ENCODE results near the gene SLC6A18.
"Not testable (repeated sequence)": the region's sequence is repeated elsewhere in the genome, so short reads cannot be mapped to it uniquely, and the experiment has no call there.

The SLC6A18 gene

GRCh38 chr5:1275397-1276391, 50.5 kb downstream of the SLC6A18 start:
- not testable (repeated sequence) for DNase-seq (ENCODE audit: low read depth in 2 of 2)

DNA sequence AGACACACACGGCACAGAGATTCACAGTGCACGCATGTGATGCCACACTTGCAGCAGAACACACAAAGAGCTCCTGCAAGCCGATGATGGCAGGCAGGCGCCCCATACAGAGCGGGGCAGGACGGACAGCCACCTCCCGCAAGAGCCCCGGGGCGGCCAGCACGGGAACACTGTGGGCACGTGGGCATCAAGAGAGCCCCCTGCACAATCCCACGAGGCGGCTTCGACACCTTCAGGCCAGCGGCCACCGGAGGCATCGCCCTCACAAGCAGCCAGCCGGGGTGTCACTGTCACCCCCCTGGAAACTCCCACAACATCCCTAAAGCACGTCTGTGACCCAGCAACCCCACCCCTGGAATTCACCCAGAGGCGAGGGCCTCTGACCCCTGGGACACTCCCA, 51.7 kb downstream of the SLC6A18 start:
- DNase-seq (ENCODE audit: low read depth in 2 of 2) = no peak

GRCh38 chr5:1277331-1277730, 52.1 kb downstream of the SLC6A18 start:
- no peak for DNase-seq (ENCODE audit: low read depth in 2 of 2)

DNA sequence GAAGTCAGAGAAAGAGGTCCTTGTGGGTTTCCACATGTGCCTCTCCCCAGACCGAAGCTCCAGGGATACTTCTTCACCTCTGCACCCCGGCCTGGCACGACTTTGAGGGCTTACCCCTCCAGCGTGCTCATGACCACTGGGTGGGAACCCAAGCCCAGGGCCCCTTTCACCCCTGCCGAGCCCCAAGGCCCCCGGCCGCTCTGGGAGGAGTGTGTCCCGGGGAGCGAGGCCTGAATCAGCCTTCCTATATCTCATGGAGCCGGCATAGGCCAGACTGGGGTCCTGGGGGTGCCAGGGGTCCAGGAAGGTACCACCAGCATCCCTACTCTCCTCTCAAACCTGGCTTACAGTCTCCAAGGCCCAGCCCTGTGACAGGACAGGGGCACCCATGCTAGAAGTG, 52.6 kb downstream of the SLC6A18 start:
- DNase-seq (ENCODE audit: low read depth in 2 of 2) = no peak

- no peak for DNase-seq (ENCODE audit: low read depth in 2 of 2)
These were observed 53.0 kb downstream of the SLC6A18 start for GRCh38 chr5:1278216-1278615.

DNA sequence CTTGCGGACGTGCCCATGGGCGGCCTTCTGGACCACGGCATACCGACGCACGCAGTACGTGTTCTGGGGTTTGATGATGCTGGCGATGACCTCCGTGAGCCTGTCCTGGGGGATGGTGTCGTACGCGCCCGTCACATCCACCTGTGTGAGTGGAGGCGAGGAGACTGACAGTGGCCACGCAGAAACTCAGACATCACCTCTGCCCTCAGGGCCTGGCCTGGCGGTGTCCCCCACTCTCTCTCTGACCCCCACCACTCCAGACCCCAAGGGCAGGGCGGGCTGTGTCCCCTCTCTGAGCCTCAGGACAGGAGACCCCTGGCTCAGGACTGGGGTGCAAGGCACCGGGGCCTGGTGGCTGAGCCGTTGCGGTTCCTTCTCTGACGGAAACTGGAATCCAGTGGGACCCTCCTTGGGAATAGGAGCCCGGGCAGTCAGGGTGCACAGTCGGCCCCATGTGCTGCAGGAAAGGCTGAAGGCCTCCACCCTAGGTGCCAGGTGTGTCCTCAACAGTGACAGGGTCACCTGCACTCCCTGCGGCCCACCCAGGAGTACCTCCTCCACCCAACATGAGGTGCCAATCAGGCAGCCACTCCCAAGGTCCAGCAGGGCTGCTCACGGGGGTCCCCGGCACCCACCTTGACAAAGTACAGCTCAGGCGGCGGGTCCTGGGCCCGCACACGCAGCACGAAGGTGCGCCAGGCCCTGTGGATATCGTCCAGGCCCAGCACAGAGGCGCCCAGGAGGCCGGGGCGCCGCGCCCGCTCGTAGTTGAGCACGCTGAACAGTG, 53.7 kb downstream of the SLC6A18 start:
- DNase-seq (ENCODE audit: low read depth in 2 of 2) = no peak

GRCh38 chr5:1279443-1280151, 54.4 kb downstream of the SLC6A18 start:
- DNase-seq (ENCODE audit: low read depth in 2 of 2) = no peak

DNA sequence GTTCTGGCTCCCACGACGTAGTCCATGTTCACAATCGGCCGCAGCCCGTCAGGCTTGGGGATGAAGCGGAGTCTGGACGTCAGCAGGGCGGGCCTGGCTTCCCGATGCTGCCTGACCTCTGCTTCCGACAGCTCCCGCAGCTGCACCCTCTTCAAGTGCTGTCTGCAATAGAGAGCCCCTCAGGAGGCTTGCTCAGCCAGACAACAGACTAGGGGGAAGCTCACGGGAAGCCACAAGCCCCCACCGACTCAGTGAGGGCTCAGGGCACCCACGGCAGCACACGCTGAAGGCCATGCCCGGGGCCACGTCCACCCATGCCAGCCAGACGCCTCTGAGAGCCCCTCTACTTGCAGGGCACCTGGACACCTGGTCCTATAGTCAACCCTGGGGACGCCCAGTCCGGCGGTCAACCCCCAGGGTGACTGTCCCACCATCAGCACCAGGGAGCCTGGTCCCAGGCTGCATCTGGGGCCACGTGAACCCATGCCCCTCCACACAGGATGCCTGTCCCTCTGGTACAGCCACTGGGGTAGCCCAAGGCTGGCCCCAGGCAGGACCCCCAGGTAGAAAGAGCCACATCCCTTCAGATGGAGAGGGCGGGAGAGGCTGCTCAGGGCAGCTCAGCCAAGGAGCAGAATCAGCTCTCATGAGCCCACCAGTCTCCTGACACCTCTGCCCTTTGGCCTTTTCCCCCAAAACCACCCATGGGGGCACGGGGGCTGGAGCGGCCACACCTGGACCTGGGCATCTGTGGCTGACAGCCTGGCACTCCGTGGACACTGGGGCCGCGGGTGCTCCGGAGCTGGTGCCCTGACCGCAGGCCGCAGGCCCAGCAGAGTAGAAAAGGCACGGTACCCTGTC, 55.2 kb downstream of the SLC6A18 start:
- DNase-seq (ENCODE audit: low read depth in 2 of 2) = no peak

DNA sequence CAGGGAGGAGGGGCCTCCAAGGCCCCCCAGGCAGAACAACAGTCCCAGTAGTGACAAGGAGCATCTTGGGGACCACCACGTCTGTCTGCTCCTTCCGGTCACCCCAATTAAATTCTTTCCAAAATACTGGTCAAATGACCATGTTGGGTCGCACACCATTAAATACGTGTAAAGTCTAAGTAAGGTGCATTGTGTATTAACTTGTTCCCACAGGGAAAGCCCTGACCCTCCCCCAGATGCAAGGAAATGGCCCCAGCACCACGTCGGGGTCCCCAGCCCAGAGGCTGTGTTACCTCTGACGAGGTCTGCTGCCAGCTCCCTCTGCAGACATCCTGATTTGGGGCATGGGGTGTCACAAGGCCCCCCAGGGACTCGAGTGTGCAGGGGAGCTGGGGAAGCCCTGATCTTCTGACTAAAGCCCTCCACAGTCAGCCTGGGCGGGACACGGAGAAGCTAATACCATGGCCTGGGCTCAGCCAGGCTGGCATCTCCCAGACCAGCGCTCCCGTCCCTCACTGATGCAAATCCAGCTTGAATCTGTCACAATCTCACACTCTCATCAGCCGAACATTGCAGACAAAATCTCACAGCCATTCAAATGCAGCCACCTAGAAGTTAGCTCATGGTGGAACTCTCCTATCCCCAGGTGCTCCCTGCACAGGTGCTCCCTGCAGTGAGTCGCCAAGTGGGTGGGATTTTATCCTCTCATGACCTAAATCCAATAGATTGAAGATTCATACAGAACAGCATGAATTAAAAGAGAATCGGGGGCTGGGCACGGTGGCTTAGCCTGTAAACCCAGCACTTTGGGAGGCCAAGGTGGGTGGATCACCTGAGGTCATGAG, 56.1 kb downstream of the SLC6A18 start:
- DNase-seq (ENCODE audit: low read depth in 2 of 2) = no peak

GRCh38 chr5:1282131-1282992, 57.2 kb downstream of the SLC6A18 start:
- no peak for DNase-seq (ENCODE audit: low read depth in 2 of 2)

GRCh38 chr5:1282993-1283728, 58.0 kb downstream of the SLC6A18 start:
- not testable (repeated sequence) for DNase-seq (ENCODE audit: low read depth in 2 of 2)

GRCh38 chr5:1283729-1284041, 58.5 kb downstream of the SLC6A18 start:
- not testable (repeated sequence) for DNase-seq (ENCODE audit: low read depth in 2 of 2)

DNA sequence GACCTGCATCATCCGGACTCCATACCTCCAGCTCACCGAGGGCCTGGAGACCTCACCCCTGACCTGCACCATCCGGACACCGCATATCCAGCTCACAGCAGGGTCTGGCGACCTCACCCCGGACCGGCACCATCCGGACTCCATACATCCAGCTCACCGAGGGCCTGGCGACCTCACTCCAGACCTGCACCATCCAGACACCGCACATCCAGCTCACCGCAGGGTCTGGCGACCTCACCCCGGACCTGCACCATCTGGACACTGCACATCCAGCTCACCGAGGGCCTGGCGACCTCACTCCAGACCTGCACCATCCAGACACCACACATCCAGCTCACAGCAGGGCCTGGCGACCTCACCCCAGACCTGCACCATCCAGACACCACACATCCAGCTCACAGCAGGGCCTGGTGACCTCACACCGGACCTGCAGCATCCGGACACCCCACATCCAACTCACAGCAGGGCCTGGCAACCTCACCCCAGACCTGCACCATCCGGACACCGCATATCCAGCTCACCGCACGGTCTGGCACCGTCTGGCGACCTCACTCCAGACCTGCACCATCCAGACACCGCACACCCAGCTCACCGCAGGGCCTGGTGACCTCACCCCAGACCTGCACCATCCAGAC, 59.3 kb downstream of the SLC6A18 start:
- DNase-seq (ENCODE audit: low read depth in 2 of 2) = not testable (repeated sequence)

DNA sequence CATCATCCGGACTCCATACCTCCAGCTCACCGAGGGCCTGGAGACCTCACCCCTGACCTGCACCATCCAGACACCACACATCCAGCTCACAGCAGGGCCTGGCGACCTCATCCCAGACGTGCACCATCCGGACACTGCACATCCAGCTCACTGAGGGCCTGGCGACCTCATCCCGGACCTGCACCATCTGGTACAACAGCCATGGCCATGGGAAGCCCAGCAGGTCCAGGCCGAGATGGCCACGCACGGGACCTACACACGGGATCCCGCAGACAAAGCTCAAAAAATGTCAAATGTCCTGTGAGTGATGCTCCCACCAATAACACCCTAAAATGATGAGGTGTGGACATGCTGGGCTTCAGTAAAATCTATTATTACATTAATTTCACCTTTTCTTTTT, 60.0 kb downstream of the SLC6A18 start:
- DNase-seq (ENCODE audit: low read depth in 2 of 2) = no peak

DNA sequence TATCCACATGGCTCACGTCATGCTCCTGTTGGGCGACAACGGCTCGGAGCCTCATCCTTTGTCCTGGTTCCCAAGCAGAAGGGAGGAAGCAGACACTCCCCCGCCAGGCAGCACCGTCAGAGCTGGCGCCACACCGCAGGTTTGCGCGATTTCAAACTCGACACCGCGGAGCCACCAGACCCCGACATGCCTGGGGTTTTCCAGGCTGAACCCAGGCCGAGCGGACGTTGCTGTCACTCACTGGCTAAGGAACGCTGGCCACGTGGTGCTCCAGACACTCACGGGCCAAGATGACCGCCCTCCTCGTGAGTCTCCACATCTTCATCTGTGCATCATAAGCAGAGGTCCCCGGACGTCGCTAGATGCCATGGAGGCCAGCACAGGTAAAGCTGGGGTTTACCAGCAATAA, 60.7 kb downstream of the SLC6A18 start:
- DNase-seq (ENCODE audit: low read depth in 2 of 2) = no peak

DNA sequence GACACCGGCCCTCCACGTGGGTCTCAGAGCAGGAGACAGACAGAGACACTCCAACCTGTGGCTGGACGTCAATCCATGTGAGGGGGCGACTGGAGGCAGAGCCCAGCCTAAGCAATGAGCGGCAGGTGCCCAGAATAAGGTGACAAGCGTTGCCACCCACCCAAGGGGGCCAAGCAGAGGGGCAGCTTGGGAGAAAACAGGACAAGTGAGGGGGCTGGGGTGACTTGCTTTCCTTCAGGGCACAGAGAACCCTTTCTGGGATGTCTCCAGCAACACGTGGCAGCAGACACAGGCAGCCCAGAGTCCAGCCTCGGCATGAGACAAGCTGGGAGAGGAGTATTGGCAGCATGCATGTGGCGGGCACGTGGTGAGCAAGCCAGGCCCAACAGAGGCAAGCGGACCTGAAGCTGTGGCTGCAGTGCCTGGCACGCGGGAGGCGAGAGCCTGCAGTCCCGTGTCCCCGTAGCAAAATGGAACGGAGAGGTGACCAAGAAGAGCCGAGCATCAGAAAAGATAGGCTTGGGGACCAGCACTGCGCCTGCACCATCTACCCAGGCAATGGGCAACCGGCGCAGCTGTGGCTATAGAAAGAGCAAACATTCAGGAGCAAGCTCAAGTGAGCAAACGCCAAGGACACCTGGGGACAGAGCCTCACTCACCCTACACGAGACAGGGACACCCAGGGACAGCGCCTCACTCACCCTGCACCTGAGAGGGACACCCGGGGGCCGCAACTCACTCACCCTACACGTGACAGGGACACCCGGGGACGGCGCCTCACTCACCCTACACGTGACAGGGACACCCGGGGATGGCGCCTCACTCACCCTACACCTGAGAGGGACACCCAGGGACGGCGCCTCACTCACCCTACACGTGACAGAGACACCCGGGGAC, 63.5 kb downstream of the SLC6A18 start:
- no peak for DNase-seq (ENCODE audit: low read depth in 2 of 2)

GRCh38 chr5:1289559-1289958, 64.4 kb downstream of the SLC6A18 start:
- not testable (repeated sequence) for DNase-seq (ENCODE audit: low read depth in 2 of 2)

Measured in stimulated activated CD8-positive, alpha-beta memory T cell treated with anti-CD3 and anti-CD28 coated beads, Interleukin-7, amount 100 ng/mL, for 4 hours (primary cell).